Measurements from ENCODE around the gene CYP11A1. TPM values are rescaled to one million over a fixed set of nuclear protein-coding genes. Genes with fewer than 3 reads are reported as not detected.
A peak's percentile ranks its signal among the peaks of the same experiment; 100 is the strongest.

Gene CYP11A1
- total RNA-seq, 1 experiment from 2014 or later, result 1.7 TPM

DNA sequence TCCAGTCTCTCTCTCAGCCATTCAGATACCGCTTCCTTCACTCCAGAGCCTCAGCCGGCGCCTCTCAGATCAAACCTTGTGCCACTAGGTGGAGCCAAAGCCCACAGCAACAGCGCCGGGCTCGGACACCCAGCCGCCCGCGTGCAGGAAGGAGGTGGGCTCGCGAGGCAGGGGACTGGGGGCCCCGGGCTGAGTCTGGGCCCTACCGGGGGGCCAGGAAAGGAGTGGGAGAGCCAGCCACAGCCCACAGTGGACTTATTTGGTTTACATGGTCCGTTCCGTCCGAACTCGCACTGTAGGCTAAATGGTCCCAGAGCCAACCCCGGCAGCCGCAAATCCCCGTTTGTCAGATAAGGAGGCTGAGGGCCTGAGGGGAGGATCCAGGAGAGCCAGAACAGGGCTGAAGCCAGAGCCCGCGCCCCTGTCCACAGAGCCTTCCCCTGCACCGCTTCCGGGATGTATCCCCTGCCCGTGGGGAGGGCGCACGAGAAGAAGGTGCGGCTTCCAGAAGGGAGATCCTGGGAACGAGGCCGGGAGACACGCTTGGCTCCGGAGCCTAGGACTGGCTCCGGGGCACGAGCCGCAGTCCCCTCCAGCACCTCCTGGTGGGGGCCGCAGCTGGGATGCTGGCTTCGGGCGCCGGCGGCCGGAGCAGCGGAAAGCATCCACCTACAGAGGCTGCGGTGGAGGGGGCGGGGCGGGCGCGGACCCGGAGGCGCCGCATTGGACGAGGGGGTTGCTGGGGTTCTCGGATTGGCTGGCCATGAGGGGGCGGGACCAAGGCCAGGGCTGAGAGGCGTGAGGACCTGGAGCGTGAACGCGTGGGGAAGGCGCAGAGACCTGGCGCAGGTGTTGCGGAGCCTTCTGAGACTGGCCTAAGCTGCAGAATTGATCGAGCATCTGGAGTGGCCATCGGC, 6.5 kb upstream of the CYP11A1 start:
- Histone ChIP-seq H3T11ph (ENCODE audit: low read length) (no peak overlapping the region), H3K27ac (ENCODE audit: insufficient read length, low read depth, low read length) (no peak overlapping the region), H3K27me3 (ENCODE audit: insufficient read depth, low read length) (no peaks in the 10 kb centered on the region; the same call in 1 of the 2 replicates), H2BK120ac (ENCODE audit: low read depth, low read length, poor library complexity, severe bottlenecking) (no peak overlapping the region), H2AFZ (ENCODE audit: low read length) (no peak overlapping the region), H2BK12ac (ENCODE audit: insufficient read length, low read depth, low read length) (no peak overlapping the region), H3K18ac (ENCODE audit: insufficient read length, low read depth, low read length) (no peak overlapping the region), H3K9ac (ENCODE audit: extremely low read depth, insufficient read length, low read length) (no peak overlapping the region), H3K14ac (ENCODE audit: insufficient read depth, low read length) (no peak overlapping the region), H3K56ac (ENCODE audit: insufficient read length, low read depth, low read length) (no peak overlapping the region), H2BK5ac (ENCODE audit: insufficient read length, low read length) (no peak overlapping the region), H3K79me2 (ENCODE audit: insufficient read depth, low read length) (no peaks in the 10 kb centered on the region), H2BK15ac (ENCODE audit: low read depth, low read length) (no peak overlapping the region), H4K5ac (ENCODE audit: insufficient read length, low read depth, low read length) (no peak overlapping the region), H3K9me3 (ENCODE audit: control insufficient read depth, low read depth, low read length) (no peaks in the 10 kb centered on the region), H2BK20ac (ENCODE audit: low read depth, low read length, poor library complexity, severe bottlenecking) (no peak overlapping the region), H4K8ac (replicated peaks; ENCODE audit: insufficient read length, low read depth, low read length) (no peak overlapping the region), H4K20me1 (ENCODE audit: control insufficient read depth, insufficient read depth, insufficient read length) (no peaks in the 10 kb centered on the region), H3K4ac (ENCODE audit: low read depth, low read length) (no peak overlapping the region), H3K23me2 (ENCODE audit: insufficient read length, low read depth, low read length, poor library complexity, severe bottlenecking) (peaks cover 11% of the 10 kb centered on the region), H3K4me2 (ENCODE audit: insufficient read depth, insufficient read length, low read length) (peak overlapping the region; percentile 50), H3K23ac (ENCODE audit: insufficient read length, low read depth, low read length) (no peak overlapping the region), H3K79me1 (ENCODE audit: insufficient read depth, low read depth, low read length, poor library complexity, severe bottlenecking) (no peaks in the 10 kb centered on the region), H3K4me1 (ENCODE audit: insufficient read depth, low read length) (no peaks in the 10 kb centered on the region; the same call in 1 of the 2 replicates), H2AK5ac (ENCODE audit: insufficient read length, low read length) (no peak overlapping the region), H4K91ac (ENCODE audit: insufficient read length, low read depth, low read length) (no peak overlapping the region)
- Mint-ChIP-seq H3K4me1 (peaks cover 17 to 18% of the 10 kb centered on the region in 2 experiments), H3K27me3 (ENCODE audit: low read depth) (peaks cover 19% of the 10 kb centered on the region), H3K9me3 (no peaks in the 10 kb centered on the region), H3K36me3 (ENCODE audit: insufficient read depth in 1 of 3, low read depth in 3 of 3) (no peaks in the 10 kb centered on the region), H3K27ac (peak overlapping the region in 1 of 3 experiments; percentile 55; a peak in 1 of 7 replicates), H3K4me3 (peak overlapping the region; percentile 69 to 82)
- WGBS (ENCODE audit: extremely low coverage, insufficient read length, low lambda C conversion rate), result no CpG with 5 or more reads among the region's 62 CpGs
- peak; percentile 98 for DNase-seq
- TF ChIP-seq, protein P1, sequence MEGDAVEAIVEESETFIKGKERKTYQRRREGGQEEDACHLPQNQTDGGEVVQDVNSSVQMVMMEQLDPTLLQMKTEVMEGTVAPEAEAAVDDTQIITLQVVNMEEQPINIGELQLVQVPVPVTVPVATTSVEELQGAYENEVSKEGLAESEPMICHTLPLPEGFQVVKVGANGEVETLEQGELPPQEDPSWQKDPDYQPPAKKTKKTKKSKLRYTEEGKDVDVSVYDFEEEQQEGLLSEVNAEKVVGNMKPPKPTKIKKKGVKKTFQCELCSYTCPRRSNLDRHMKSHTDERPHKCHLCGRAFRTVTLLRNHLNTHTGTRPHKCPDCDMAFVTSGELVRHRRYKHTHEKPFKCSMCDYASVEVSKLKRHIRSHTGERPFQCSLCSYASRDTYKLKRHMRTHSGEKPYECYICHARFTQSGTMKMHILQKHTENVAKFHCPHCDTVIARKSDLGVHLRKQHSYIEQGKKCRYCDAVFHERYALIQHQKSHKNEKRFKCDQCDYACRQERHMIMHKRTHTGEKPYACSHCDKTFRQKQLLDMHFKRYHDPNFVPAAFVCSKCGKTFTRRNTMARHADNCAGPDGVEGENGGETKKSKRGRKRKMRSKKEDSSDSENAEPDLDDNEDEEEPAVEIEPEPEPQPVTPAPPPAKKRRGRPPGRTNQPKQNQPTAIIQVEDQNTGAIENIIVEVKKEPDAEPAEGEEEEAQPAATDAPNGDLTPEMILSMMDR (conservative IDR thresholded peaks at IDR 0.05), result peak; percentile 92
